PC-9 (cell line): ENCODE results near the gene RTL1. TPM values are rescaled to one million over a fixed set of nuclear protein-coding genes. Genes with fewer than 3 reads are reported as not detected.

ENCODE experiments used
- BruUV-seq: library from RNA; stranded (reverse); fragments of 400-500 nt; replicated peaks from 2 replicates; lab custom pipeline; 2021; lab: Mats Ljungman, UMichigan
- CTCF ChIA-PET: fragments of 300-600 bp; sonication (Branson Sonifier 250); formaldehyde crosslinking; loops from one replicate; lab custom pipeline; 2022; ENCODE audit warnings: antibody characterized with exemption; lab: Charles Lee
- POLR2A ChIA-PET: fragments of 300-600 bp; sonication (Branson Sonifier 250); formaldehyde crosslinking; loops from one replicate; lab custom pipeline; 2022; ENCODE audit warnings: antibody characterized with exemption; ENCODE audit not compliant: unreplicated experiment; lab: Charles Lee
- DNase-seq, 2 experiments: peaks; one replicate each; pipeline versions ENCODE4 v3.0.0 to v3.0.0-alpha.2; 2015 to 2022; ENCODE audit warnings: mixed read lengths in 1 of 2
- H2AFZ ChIP-seq: fragments of 200-600 bp; sonication (generic); 2 replicates; pipeline ENCODE4 v1.8.1; 2017; ENCODE audit warnings: antibody characterized with exemption
- H3F3A ChIP-seq: fragments of 200-600 bp; sonication (generic); 2 replicates; pipeline ENCODE4 v1.8.1; 2017; ENCODE audit warnings: antibody characterized with exemption, mild to moderate bottlenecking, low read depth; ENCODE audit not compliant: insufficient read depth
- H3K27ac ChIP-seq: fragments of 200-600 bp; sonication (generic); 2 replicates; pipeline ENCODE4 v1.6.1; 2016; ENCODE audit warnings: mixed run types
- H3K27me3 ChIP-seq: fragments of 200-600 bp; sonication (generic); 2 replicates; pipeline ENCODE4 v1.6.1; 2016; ENCODE audit warnings: low read depth, mixed run types; ENCODE audit not compliant: insufficient read depth
- H3K36me3 ChIP-seq: fragments of 200-600 bp; sonication (generic); 2 replicates; pipeline ENCODE4 v1.6.1; 2016; ENCODE audit warnings: low read depth, mixed run types
- H3K4me1 ChIP-seq: fragments of 200-600 bp; sonication (generic); replicated peaks from 2 replicates; pipeline ENCODE4 v1.6.1; 2016; ENCODE audit warnings: mixed run types; ENCODE audit not compliant: insufficient read depth
- H3K4me2 ChIP-seq: fragments of 200-600 bp; sonication (generic); 2 replicates; pipeline ENCODE4 v1.6.1; 2017; ENCODE audit warnings: mixed run types
- H3K4me3 ChIP-seq: fragments of 200-600 bp; sonication (generic); 2 replicates; pipeline ENCODE4 v1.6.1; 2016; ENCODE audit warnings: mixed run types
- H3K79me2 ChIP-seq: fragments of 200-600 bp; sonication (generic); 2 replicates; pipeline ENCODE4 v1.6.1; 2017; ENCODE audit warnings: low read depth, mixed run types
- H3K9me2 ChIP-seq: fragments of 200-600 bp; sonication (generic); 2 replicates; pipeline ENCODE4 v1.8.1; 2017; ENCODE audit warnings: mild to moderate bottlenecking; ENCODE audit not compliant: insufficient read depth
- H3K9me3 ChIP-seq: fragments of 200-600 bp; sonication (generic); 2 replicates; pipeline ENCODE4 v1.8.1; 2016; ENCODE audit warnings: low read depth; ENCODE audit not compliant: insufficient read depth
- H4K20me1 ChIP-seq: fragments of 200-600 bp; sonication (generic); 2 replicates; pipeline ENCODE4 v1.8.1; 2017; ENCODE audit not compliant: insufficient read depth
- EZH2 ChIP-seq: fragments of 200-600 bp; sonication (generic); IDR thresholded peaks from 2 replicates; pipeline ENCODE4 v1.8.0; 2017; ENCODE audit warnings: antibody characterized with exemption, low read depth
- intact Hi-C: fragments of 100-400 bp; cut with micrococcal nuclease; formaldehyde crosslinking; loops from one replicate; pipeline ENCODE4 v1.10.0; 2022; ENCODE audit not compliant: unreplicated experiment
- total RNA-seq: library from RNA; stranded (reverse); gene quantifications from 2 replicates; pipeline ENCODE4 v1.2.3, GENCODE V29; 2021
- TF ChIP-seq, protein P1 (sequence below): fragments of 200-600 bp; sonication (generic); conservative IDR thresholded peaks from 2 replicates; pipeline ENCODE4 v1.6.1; 2017; ENCODE audit warnings: mixed run types, antibody characterized with exemption, mild to moderate bottlenecking, moderate library complexity

Gene RTL1
- total RNA-seq, 1 experiment from 2014 or later, result not detected

DNA sequence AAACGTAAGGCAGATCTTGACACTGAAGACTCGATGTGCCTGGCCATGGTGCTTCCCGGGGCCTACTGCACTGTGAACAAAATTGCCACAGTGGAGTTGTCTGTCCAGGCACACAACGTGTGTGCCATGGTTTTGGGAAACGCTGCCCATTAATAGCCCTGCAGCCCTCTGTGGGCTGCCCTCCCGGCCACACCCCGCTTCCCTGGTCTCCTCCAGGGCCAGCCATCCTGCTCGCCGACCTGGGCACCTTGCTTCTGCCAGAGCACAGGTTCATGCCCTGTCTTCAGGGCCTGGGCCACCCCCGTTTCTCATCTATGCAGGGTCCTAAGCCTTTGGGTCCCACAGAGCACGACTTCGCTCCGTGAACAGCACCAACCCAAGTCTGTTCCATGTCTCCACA lies 58.7 kb downstream of the RTL1 start:
- Histone ChIP-seq H3K27ac (no peak overlapping the region), H3K4me1 (no peaks in the 10 kb centered on the region), H3K4me2 (no peak overlapping the region), H2AFZ (no peak overlapping the region), H3K27me3 (peaks cover 72% of the 10 kb centered on the region), H3K9me2 (no peaks in the 10 kb centered on the region), H3K36me3 (no peaks in the 10 kb centered on the region), H3K4me3 (no peak overlapping the region), H3F3A (no peaks in the 10 kb centered on the region), H3K79me2 (no peaks in the 10 kb centered on the region), H4K20me1 (no peaks in the 10 kb centered on the region), H3K9me3 (no peaks in the 10 kb centered on the region)
- no TSS peak for BruUV-seq
- ChIA-PET POLR2A (no interaction called here), CTCF (no interaction called here)
- TF ChIP-seq, protein P1, sequence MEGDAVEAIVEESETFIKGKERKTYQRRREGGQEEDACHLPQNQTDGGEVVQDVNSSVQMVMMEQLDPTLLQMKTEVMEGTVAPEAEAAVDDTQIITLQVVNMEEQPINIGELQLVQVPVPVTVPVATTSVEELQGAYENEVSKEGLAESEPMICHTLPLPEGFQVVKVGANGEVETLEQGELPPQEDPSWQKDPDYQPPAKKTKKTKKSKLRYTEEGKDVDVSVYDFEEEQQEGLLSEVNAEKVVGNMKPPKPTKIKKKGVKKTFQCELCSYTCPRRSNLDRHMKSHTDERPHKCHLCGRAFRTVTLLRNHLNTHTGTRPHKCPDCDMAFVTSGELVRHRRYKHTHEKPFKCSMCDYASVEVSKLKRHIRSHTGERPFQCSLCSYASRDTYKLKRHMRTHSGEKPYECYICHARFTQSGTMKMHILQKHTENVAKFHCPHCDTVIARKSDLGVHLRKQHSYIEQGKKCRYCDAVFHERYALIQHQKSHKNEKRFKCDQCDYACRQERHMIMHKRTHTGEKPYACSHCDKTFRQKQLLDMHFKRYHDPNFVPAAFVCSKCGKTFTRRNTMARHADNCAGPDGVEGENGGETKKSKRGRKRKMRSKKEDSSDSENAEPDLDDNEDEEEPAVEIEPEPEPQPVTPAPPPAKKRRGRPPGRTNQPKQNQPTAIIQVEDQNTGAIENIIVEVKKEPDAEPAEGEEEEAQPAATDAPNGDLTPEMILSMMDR, result no peak
- TF ChIP-seq EZH2, result no peak
- DNase-seq, result no peak
- intact Hi-C loops, result no loop called here

DNA sequence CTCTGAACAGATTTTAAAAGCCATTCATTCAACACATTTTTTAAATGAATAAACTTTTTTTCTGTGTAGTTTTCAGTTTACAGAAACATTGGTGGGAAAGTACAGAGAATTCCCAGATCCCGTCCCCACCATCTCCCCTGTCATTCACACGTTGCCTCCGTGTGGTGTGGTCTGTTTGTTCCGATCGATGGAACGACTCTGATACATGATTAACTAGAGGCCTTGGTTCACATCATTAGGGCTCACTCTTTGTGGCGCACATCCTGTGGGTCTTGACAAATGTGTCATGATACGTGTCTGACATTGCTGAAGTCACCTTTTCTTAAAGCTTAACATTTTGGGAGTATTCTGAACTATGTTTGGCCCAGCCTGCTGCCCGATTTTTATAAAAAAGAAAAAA lies 59.1 kb downstream of the RTL1 start:
- Histone ChIP-seq H4K20me1 (no peaks in the 10 kb centered on the region), H3K4me2 (no peak overlapping the region), H3K9me3 (no peaks in the 10 kb centered on the region), H3K36me3 (no peaks in the 10 kb centered on the region), H2AFZ (no peak overlapping the region), H3K4me1 (no peaks in the 10 kb centered on the region), H3K27ac (no peak overlapping the region), H3K79me2 (no peaks in the 10 kb centered on the region), H3K27me3 (peaks cover 76% of the 10 kb centered on the region), H3K4me3 (no peak overlapping the region), H3F3A (no peaks in the 10 kb centered on the region), H3K9me2 (no peaks in the 10 kb centered on the region)
- CTCF ChIA-PET, result no interaction called here
- no TSS peak for BruUV-seq
- no peak for DNase-seq
- no peak for TF ChIP-seq EZH2
- TF ChIP-seq, protein P1, result no peak
- POLR2A ChIA-PET, result no interaction called here
- intact Hi-C loops, result no loop called here

DNA sequence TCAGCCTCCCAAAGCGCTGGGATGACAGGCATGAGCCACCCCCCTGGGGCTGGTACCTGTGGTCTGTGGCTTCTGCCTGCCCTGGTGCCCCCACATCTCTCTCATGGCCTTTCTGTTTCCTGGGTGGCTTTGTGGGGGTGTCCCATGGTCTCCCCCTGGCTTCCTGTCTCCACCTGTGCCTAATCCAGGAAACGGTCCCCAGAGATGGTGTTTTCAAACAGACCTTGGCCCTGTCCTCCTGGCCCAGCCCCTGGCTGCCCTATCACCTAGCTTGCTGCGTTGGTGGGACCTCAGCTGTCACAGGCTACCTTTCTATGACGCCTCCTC lies 59.5 kb downstream of the RTL1 start:
- Histone ChIP-seq H4K20me1 (no peaks in the 10 kb centered on the region), H3K79me2 (no peaks in the 10 kb centered on the region), H3K4me3 (no peak overlapping the region), H3K27me3 (peaks cover 78% of the 10 kb centered on the region), H3K9me3 (no peaks in the 10 kb centered on the region), H3F3A (no peaks in the 10 kb centered on the region), H3K27ac (no peak overlapping the region), H2AFZ (no peak overlapping the region), H3K4me2 (no peak overlapping the region), H3K36me3 (no peaks in the 10 kb centered on the region), H3K4me1 (no peaks in the 10 kb centered on the region), H3K9me2 (no peaks in the 10 kb centered on the region)
- ChIA-PET POLR2A (no interaction called here), CTCF (no interaction called here)
- no peak for DNase-seq
- BruUV-seq, result no TSS peak
- TF ChIP-seq, protein P1, result no peak
- TF ChIP-seq EZH2, result no peak
- intact Hi-C loops, result no loop called here
